GM21825 (cell line): Measurements from ENCODE around the gene ATR.

Experiments
- ATAC-seq: cut with Tn5 transposase; IDR thresholded peaks from one replicate; pipeline ENCODE4 v1.9.1; 2021; ENCODE audit warnings: mild to moderate bottlenecking, moderate library complexity; ENCODE audit not compliant: unreplicated experiment

The ATR gene

DNA sequence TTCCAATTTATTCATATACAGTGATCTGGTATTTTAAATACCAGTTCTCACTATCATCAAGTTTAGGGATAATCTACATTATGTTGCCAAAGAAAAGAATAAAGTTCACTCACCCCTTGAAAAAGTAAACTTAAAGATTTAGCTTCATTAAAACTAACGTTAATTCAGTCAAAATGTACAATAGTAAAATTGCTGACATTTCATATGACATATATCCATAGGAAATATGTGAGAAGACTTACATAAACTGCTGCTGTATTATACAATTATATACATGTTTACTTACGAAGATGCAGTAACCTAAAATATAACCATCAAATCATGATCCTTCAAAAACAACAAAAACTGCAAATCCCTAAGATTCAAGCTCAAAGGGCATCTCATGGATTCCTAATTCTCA lies 44.0 kb downstream of the ATR start:
- ATAC-seq: no peak

DNA sequence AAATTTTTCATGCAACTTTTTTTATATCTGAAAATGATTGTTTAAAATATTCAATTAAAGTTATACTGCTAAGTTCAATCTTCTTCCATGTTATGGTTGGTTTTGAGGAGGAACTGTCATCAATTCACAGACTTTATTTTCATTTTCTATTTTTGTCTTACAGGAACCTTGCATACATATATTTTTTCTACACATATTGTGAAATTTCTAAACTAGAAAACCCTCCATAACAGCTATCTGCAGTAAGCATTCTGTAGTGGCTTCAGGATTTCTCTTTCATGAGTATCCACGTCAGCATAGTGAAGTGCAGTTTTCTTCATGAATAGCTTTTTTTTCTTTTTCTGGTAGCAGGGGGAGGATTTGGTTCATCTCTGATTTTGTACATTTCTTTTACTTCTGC lies 48.2 kb downstream of the ATR start:
- no peak for ATAC-seq

DNA sequence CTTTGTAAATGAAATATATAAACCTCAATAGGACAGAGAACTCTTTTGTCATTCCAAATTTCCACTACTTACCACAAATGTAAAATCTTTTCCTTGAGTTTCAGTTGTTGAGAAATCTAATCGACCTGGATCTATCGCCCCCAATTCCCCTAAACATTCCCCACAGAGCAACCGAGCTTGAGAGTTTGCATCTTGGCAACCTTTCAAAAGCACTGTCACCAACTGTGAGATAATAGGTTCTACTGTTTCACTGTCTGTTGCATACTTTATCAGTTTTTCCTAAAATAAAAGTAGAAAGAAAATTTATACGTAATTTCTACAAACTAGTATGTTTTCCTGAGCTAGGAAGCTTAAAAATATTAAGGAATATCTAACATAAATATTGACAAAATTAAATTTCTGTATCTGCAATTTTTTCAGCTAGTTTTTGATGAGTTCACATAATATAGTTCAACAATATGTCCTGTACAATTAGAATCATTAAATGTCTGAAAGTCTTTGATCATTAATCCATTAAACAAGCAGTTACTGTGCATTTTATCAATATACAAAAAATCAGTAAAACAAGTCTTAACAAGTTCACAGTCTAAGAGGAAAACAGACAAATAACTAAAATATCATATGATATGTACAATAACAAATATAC lies 54.5 kb downstream of the ATR start:
- ATAC-seq: no peak

DNA sequence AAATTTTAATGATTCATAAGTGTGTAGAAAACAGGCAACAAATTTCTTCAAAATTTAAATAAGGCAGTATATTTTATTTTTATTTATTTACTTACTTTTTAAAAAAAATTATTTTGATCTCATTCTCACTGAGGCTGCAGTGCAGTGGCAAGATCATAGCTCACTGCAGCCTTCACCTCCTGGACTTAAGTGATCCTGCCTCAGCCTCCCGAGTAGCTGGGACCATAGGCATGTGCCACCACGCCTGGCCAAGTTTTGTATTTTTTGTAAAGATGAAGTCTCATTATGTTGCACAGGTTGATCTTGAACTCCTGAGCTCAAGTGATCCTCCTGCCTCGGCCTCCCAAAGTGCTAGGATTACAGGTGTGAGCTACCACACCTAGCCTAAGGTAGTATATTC lies 69.5 kb downstream of the ATR start:
- ATAC-seq: no peak

DNA sequence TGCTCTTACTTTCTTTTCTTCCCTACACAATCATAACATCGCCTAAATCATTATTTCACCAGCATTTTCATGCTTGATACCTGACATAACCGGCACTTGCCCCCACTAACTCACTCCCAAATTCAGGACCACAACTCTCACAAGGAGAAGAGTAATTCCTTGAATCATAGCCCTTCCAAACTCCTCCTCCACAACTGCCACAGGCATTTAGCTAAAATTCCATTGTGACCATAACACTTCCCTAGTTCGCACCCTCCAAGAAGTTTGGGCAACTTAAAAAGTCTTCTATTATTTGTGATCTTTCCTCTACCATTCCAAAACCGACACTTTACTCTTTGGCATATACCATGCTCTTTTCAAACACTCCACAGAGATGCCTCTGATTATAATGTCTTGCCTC lies 71.3 kb downstream of the ATR start:
- ATAC-seq: no peak

DNA sequence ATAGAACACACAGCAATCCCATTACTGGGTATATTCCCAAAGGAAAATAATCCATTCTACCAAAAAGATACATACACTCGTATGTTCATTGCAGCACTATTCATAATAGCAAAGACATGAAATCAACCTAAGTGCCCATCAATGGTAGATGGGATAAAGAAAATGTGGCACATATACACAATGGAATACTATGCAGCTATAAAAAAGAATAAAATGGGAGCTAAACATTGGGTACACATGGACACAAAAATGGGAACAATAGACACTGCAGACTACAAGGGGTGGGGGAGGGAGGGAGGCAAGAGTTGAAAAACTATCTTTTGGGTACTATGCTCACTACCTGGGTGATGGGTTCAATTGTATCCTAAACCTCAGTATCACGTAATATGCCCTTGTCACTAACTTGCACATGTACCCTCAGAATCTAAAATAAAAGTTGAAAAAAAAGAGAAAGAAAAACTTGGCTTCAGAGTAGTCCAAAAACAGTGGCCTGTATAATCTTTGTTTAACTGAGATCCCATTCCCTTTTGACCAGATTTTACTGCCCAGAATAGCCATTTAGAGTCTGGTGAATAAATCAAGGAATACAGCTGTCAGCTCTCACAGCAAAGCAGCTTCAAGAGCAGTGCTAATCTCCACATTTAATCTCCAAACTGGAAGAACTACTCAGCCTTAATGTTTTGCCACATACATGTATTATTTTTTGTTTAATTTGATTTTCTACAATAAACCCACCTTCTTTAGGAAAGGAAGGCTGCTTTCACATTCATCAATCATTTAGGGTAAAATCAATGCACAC lies 76.1 kb downstream of the ATR start:
- ATAC-seq: no peak

DNA sequence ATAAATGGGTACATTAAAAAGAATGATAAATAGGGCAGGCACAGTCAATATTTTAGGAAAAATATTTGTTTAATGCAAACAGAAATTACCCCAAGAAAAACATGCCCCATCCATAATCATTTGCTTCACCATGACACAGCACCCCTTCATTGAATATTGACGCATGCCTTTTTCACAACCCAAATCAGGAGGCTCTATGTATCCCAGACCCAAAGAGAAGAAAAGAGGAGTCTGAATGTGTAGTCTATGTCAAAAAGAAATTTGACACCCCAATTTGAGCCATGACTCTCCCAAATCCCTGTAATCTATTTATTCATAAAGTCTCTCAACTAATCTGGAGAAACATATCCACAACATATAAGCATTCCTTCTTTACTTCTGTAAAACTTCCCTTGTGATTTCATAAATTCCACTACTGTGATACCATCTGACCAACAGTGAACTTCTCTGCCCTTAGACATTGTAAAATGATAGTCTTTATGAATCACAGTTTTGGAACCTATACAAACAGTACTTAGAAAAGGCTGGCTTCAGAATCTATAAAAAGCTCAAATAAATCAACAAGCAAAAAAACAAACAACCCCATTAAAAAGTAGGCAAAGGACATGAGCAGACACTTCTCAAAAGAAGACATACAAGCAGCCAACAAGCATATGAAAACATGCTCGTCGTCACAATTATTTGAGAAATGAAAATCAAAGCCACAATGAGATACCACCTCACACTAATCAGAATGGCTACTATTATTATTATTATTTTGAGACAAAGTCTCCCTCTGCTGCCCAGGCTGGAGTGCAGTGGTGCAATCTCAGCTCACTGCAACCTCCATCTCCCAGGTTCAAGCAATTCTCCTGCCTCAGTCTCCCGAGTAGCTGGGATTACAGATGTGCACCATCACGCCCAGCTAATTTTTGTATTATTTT lies 77.3 kb downstream of the ATR start:
- no peak for ATAC-seq

DNA sequence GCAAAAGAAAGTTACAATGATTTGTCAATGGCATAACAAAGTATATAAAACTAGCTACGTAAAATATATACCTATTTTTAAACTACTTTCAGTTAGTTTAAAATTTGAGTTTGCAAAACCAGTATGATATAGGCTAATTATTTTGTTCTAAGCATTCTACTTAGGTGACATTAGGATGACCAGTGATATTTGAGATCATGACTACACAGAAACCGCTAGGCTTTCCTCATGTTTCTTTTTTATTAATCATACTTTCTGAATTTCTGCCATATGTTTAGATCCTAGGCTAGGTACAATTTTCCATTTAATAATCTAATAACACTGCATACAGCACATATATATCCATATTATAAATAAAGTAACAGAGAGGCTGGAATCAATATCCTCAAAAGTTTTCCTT lies 78.3 kb downstream of the ATR start:
- ATAC-seq: no peak

DNA sequence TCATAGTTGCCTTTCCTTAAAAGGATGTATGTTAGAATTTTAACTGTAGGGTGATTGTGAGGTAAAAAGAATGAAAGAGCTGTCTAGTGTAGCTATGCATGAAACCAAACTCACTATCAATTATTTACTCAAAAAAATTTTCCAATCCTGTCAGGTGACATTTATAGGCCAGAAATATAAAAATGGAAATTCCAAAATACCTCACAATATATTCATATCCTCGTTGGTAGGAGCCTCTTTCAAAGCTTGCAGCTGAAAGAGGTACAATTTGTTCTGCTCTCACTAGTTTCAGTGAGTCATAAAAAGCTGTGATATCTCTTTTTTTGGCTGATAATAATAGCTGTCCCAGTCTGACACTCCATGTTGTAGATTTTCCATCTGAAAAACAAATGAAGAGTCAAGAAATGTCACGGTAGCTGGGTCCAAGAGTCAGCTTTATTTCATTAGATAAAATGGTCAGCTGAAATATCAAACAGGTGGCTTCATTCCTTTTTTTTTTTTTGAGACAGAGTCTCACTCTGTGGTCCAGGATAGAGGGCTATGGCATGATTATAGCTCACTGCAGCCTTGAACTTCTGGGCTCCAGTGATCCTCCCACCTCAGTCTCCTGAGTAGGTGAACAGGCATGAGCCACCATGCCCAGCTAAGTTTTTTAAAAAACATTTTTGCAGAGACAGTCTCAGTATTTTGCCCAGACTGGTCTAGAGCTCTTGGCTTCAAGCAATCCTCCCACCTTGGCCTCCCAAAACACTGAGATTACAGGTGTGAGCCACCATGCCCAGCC lies 79.9 kb downstream of the ATR start:
- no peak for ATAC-seq

DNA sequence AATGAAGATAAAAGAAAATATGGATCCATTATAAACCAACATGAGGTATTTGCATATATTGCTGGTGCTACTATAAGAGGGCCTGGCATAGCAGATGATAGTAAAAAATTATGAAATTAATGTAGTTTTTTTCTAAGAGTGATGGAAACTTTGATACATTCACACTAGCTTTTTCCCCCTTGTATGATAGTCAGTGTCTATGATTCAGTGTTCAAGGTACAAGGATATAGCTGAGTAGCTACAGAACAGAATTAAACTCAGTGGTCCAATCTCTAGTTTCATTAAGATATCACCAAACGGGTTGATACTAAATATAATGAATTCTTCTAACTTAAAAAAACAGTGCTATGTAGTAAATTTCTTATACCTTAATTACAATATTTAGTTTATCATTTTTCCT lies 80.8 kb downstream of the ATR start:
- no peak for ATAC-seq

DNA sequence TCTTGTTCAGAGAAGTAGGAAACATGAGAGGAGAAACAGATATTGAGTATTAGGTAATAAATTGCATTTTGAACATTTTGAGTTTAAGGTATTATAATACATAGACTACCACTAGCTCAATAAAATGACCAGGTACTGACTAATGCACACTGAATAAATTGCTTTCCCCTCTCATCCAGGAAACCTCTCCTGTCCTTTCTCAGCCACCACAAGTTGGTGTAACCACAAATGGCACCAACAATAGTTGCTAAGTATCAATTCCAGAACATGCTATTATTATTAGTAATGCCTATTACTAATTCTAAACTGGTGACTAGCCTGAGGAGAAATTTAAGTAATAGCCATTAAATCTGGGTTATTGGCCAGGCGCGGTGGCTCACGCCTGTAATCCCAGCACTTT lies 83.4 kb downstream of the ATR start:
- no peak for ATAC-seq

DNA sequence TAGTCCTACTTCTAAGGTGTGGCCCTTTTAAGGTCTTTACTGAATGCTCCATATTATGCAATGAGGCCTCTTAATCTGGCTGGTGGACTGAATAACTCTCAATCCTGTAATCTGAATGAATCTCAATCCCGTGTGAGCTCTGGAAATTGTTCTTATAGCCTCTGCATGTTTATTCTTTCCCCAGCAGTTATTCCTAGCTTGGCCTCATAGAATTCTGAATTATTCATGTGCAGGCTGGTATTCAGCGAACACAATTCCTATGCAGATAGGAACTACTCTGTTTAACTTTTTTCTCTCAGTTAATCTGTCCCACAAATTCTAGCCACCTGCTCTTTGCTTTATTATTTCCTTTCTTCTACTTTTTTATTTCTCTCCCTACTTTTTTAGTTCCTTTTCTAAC lies 86.3 kb downstream of the ATR start:
- no peak for ATAC-seq

DNA sequence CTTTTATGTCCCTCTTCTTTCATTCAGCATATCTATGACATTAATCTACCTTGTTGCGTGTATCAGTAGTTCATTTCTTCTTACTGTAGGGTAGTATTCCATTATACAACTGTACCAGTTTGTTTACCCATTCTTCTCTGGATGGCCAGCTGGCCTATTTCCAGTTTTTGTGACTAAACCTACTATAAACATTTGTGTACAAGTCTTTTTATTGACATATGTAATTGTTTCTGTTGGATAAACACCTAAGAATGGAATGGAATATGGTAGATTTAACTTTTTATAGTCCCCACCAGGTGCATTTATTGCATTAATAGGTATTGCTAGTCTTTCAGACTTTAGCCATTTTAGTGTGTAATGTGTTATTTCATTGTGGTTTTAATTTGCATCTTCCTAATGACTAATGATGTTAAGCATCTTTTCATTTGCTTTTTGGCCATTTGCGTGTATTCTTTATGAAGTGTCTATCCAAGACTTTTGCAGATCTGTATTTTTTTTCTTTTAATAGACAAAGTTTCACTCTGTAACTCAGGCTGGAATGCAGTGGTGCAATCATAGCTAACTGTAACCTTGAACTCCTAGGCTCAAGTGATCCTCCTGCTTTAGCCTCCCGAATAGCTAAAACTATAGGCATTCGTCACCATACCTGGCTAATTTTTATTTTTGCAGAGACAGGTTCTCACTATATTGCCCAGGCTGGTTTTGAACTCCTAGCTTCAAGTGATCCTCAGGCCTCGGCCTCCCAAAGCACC lies 88.8 kb downstream of the ATR start:
- no peak for ATAC-seq

DNA sequence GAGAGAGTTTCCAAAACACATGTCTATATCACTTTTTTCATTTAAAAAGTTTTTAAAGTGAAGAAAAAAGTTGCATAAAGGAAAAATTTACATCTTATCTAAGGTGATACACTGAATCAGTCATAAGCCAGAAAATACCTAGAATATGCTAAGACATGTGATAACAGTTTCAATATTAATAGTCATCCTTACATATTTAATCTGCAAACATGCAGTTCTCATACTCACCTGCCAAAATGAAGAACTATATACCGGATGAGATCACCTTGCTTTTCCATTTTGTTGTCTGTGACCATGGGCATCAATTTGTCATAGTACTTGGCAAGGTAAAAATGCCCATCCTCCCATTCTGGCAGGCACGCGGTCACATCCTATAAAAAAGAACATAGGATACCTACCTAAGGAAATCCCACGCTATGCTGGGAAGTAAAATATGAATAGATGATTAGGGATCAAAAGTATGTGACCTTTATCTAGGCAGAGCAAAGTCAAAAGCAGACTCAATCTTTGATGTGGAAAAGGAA lies 93.6 kb downstream of the ATR start:
- ATAC-seq: no peak

DNA sequence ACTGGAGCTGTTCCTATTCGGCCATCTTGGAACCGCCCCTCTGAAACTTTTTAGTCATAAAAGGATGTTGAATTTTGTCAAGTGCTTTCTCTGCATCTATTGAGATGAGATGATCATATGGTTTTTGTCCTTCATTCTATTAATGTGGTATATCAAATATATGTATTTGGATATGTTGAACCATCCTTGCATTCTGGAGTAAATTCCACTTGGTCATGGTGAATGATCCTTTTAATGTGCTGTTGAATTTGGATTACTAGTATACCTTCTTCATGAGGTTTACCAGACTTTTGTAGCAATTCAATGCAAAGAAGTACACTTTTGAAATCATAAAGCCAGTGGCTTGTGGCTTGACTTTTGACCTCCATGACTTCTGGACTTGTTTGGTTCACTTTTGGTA lies 97.3 kb downstream of the ATR start:
- no peak for ATAC-seq

DNA sequence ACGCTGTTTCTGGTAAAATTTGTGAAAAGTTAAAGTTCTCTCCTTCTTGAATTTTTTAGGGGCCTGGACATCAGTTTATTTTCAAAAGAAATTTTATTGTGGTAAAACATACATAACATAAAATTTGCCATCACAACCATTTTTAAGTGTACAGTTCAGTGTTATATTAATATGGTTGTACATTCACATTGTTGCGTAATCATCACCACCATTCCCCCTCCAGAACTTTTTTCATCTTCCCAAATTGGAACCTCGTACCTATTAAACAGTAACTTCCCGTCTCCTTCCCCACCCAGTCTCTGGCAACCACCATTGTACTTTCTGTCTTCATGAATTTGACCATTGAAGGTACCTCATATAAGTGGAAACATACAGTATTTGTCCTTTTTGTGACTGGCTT lies 107.7 kb downstream of the ATR start:
- no peak for ATAC-seq

DNA sequence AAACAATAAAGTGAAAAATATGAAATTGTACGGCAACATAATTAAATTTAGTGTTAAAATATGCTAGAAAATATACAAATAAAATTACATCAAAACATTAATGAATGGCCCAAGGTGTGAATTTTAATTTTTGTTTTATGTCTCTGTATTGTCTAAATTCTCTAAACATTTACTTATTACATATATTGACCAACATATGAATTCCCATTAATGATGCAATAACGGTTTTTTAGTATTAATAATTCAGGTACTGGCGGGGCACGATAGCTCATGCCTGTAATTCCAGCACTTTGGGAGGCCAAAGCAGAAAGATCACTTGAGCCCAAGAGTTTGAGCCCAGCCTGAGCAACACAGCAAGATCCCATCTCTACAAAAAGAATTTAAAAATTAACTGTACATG lies 110.1 kb downstream of the ATR start:
- no peak for ATAC-seq

DNA sequence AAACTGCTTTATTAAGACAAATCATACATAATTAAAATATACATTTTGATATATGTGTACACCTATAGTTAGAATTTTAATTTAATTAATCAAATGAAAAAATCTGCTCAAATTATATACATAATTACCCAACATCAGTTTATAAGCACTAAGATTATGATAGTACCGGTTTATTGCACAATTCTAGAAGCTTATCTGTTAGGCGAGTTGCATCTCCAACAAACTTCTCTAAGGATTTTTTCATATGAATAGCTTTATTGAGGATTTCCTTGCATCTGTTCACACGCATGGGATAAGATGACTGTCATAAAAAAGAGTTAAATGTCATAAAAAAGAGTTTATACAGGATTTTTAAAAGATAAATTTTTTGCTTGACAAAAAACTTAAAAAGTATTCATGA lies 110.8 kb downstream of the ATR start:
- ATAC-seq: no peak

DNA sequence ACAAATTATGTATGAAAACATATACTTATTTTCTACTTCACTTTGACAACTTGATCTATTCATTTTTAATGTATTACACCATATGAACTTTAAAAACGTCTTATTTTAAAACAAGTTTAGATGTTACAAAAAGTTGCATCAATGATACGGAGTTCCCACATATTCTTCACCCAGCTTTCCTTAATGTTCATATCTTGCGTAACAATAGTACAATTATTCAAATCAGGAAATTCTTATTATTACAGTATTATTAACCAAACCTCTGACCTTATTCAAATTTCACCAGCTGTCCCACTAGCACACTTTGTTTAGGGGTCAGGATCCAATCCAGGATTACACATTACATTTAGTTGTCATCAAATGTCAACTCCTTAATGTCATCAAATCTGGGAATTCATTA lies 117.8 kb downstream of the ATR start:
- ATAC-seq: no peak

DNA sequence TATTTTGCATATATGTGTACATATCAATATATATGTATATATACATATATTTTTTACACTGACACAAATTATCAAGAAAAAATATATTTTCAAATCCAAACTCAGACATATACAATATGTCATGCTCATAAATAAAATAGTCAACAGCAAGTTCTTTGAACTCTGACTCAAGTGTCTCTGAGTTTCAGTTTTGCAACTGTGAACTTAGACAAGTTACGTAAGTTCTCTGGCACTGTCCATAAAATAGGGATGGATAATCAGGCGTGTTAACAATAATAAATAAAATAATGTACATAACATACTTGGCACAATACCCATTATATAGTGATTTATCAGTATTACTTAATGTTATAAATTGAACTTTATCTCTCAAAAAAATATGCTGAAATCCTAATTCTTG lies 118.6 kb downstream of the ATR start:
- no peak for ATAC-seq
